GM19395 (cell line): Measurements from ENCODE around the gene DNAJC13.

Source experiments
- ATAC-seq: cut with Tn5 transposase; IDR thresholded peaks from one replicate; pipeline ENCODE4 v1.9.1; 2021; ENCODE audit warnings: mild to moderate bottlenecking, moderate library complexity; ENCODE audit not compliant: unreplicated experiment

The DNAJC13 gene

GRCh38 chr3:132570016-132570415, 152.7 kb downstream of the DNAJC13 start:
- no peak for ATAC-seq

DNA sequence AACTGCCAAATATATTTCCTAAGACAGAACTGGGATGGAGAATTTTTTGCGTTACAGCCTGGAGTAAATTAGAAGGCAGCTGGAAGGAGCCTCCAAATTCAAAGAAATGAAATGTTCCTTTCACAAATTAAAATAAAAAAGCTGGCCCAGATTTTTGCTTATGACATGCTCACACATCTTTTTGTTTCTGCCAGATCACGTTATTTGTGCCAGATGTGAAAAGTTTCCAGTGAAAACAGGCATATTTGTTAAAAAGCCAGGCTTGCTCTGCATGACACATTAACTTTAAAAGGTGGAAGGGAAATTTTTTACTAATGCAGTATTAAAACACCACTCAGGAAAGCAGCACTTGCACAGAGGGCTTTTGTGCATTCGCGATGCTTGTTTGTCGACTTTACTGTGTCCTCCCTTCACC, 156.5 kb downstream of the DNAJC13 start:
- ATAC-seq = no peak

DNA sequence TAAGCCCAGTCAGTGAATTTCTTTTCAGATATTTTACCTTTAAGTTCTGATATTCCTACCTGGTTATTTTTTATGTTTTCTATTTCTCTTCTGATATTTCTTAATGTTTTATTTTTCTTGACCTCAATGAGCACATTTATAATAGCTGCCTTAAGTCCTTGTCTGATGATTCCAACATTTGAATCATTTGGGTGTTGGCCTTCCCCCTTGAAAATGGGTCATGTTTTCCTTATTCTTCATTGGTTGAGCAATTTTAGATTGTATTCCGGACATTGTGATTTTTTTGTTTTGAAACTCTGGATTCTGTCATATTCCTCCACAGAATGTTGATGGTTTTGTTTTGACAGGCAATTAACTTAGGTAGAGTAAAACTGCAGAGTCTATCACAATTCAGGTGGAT, 170.1 kb downstream of the DNAJC13 start:
- ATAC-seq = no peak
